CD4-positive, alpha-beta T cell (primary cell): Measurements from ENCODE around the gene DBH. TPM values are rescaled to one million over a fixed set of nuclear protein-coding genes. Genes with fewer than 3 reads are reported as not detected.

Source experiments
- ATAC-seq: fragments of 200-7000 bp; cut with Tn5 transposase; one replicate; pipeline ENCODE4 v1.10.0; 2022; ENCODE audit warnings: mild to moderate bottlenecking; ENCODE audit not compliant: poor library complexity
- CTCF ChIA-PET: fragments of 350-600 bp; sonication (Branson Sonifier 250); formaldehyde crosslinking; loops from one replicate; lab custom pipeline; 2021; ENCODE audit warnings: antibody characterized with exemption, inconsistent platforms; lab: Charles Lee
- POLR2A ChIA-PET: fragments of 350-600 bp; sonication (Branson Sonifier 250); formaldehyde crosslinking; loops from one replicate; lab custom pipeline; 2021; ENCODE audit warnings: antibody characterized with exemption, inconsistent platforms; lab: Charles Lee
- DNase-seq, 14 experiments: peaks; one replicate each; pipeline ENCODE4 v3.0.0-alpha.2; 2013 to 2020; ENCODE audit warnings: mixed read lengths in 2 of 14
- H3K27ac ChIP-seq, 2 donors: one replicate each; pipeline versions ENCODE4 v1.5.1 to v1.7.0; 2013; ENCODE audit warnings: low read length in 2 of 2, low read depth in 1 of 2, mild to moderate bottlenecking in 1 of 2
- H3K27me3 ChIP-seq, 2 experiments: 1 replicate in 1 of 2; 2 replicates in 1 of 2; pipeline versions ENCODE4 v1.6.1 to v1.7.0; 2013; ENCODE audit warnings: low read length in 2 of 2, control low read depth in 1 of 2, mild to moderate bottlenecking in 1 of 2, moderate library complexity in 1 of 2; ENCODE audit not compliant: insufficient read depth in 2 of 2, control insufficient read depth in 1 of 2
- H3K36me3 ChIP-seq: one replicate; pipeline ENCODE4 v1.6.1; 2013; ENCODE audit warnings: low read length, control low read depth; ENCODE audit not compliant: insufficient read depth
- H3K4me1 ChIP-seq: one replicate; pipeline ENCODE4 v1.6.1; 2013; ENCODE audit warnings: low read length, control low read depth; ENCODE audit not compliant: insufficient read depth
- H3K4me3 ChIP-seq: one replicate; pipeline ENCODE4 v1.5.1; 2013; ENCODE audit warnings: mild to moderate bottlenecking, low read length, moderate library complexity
- H3K9me3 ChIP-seq, 2 experiments: 1 replicate in 1 of 2; 2 replicates in 1 of 2; pipeline versions ENCODE4 v1.6.1 to v1.7.0; 2013; ENCODE audit warnings: low read length in 2 of 2, mild to moderate bottlenecking in 2 of 2, control low read depth in 1 of 2, moderate library complexity in 1 of 2; ENCODE audit not compliant: control insufficient read depth in 1 of 2, insufficient read depth in 1 of 2
- H3K27ac Mint-ChIP-seq: one replicate; pipeline ENCODE4 v1.8.0; 2020; ENCODE audit warnings: mixed read lengths
- H3K27me3 Mint-ChIP-seq: one replicate; pipeline ENCODE4 v1.8.0; 2021; ENCODE audit warnings: mixed read lengths
- H3K36me3 Mint-ChIP-seq: one replicate; pipeline ENCODE4 v1.8.0; 2021; ENCODE audit warnings: low read depth, mixed read lengths
- H3K4me1 Mint-ChIP-seq: one replicate; pipeline ENCODE4 v1.8.0; 2021; ENCODE audit warnings: low read depth, mixed read lengths
- H3K4me3 Mint-ChIP-seq: one replicate; pipeline ENCODE4 v1.8.0; 2020; ENCODE audit warnings: mild to moderate bottlenecking, mixed read lengths
- H3K9me3 Mint-ChIP-seq: one replicate; pipeline ENCODE4 v1.8.0; 2020; ENCODE audit warnings: mixed read lengths
- intact Hi-C, 2 experiments: fragments of 100-400 bp; cut with DNase I in 1 of 2; cut with micrococcal nuclease in 1 of 2; formaldehyde crosslinking; loops; one replicate each; pipeline versions ENCODE4 v1.15.1 to v1.9.0; 2023 to 2025; cut with DNase I, micrococcal nuclease
- total RNA-seq, 174 experiments: library from RNA in 2 of 174; stranded (reverse) in 2 of 174; gene quantifications; one replicate each; pipeline ENCODE4 v1.2.3 and lab custom pipeline; 2021 to 2026
- TF ChIP-seq, protein P1 (sequence below): fragments of 200-600 bp; IDR thresholded peaks from one replicate; pipeline ENCODE4 v1.8.0; 2022; ENCODE audit warnings: antibody characterized with exemption, mild to moderate bottlenecking

DBH gene
- total RNA-seq, 2 experiments from 2014 or later = 1.7 to 1.8 TPM

DNA sequence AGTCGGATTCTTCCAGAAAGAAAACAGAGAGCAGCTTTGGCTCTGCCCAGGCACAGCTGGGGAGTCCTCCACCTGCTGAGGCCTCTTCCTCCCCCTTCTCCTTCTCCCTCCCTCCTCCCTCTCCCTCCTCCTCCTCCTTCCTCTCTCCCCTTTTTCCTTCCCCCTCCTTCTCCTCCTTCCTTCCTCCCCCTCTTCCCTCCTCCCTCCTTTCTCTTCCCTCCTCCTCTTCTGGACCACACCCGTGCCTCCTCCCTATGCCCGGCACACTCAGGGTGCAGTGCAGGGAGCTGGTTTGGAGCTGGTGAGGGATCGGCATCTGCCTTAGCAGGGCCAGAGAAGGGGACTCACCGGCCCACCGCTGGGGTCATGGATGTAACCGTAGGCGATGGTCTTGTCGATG is 30.2 kb downstream of the DBH start:
- Histone ChIP-seq H3K27me3 (no peaks in the 10 kb centered on the region), H3K9me3 (no peaks in the 10 kb centered on the region), H3K36me3 (peaks cover 10% of the 10 kb centered on the region), H3K4me3 (no peak overlapping the region), H3K4me1 (no peaks in the 10 kb centered on the region), H3K27ac (no peak overlapping the region)
- peaks cover 5% of the 10 kb centered on the region for H3K36me3 Mint-ChIP-seq
- no peak overlapping the region for H3K27ac Mint-ChIP-seq
- ChIA-PET POLR2A (no interaction called here), CTCF (no interaction called here)
- TF ChIP-seq, protein P1, sequence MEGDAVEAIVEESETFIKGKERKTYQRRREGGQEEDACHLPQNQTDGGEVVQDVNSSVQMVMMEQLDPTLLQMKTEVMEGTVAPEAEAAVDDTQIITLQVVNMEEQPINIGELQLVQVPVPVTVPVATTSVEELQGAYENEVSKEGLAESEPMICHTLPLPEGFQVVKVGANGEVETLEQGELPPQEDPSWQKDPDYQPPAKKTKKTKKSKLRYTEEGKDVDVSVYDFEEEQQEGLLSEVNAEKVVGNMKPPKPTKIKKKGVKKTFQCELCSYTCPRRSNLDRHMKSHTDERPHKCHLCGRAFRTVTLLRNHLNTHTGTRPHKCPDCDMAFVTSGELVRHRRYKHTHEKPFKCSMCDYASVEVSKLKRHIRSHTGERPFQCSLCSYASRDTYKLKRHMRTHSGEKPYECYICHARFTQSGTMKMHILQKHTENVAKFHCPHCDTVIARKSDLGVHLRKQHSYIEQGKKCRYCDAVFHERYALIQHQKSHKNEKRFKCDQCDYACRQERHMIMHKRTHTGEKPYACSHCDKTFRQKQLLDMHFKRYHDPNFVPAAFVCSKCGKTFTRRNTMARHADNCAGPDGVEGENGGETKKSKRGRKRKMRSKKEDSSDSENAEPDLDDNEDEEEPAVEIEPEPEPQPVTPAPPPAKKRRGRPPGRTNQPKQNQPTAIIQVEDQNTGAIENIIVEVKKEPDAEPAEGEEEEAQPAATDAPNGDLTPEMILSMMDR = no peak
- no peak overlapping the region for H3K4me3 Mint-ChIP-seq
- no peaks in the 10 kb centered on the region for H3K9me3 Mint-ChIP-seq
- no peaks in the 10 kb centered on the region for H3K27me3 Mint-ChIP-seq
- no peak for ATAC-seq
- no peak for DNase-seq
- intact Hi-C loops = no loop called here
- no peaks in the 10 kb centered on the region for H3K4me1 Mint-ChIP-seq

DNA sequence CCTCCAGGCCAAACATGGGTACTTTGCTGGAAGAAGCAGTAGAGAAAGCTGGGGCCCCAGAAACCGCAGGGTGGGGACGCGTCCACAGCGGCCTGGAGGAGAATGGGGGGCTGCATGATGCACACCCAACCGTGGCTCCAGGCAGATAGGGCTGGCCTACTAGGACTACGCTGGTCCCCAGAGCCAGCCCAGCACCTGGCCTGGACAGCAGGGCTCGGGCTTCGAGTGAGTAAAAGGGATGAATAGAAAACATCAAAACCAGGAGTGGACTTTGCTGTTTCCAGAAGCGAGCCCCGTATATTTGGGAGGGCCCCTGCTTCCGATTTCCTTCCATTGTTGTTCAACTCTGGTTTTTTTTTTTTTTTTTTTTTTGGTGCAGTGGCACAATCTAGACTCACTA is 30.7 kb downstream of the DBH start:
- Mint-ChIP-seq H3K9me3 (no peaks in the 10 kb centered on the region), H3K27me3 (no peaks in the 10 kb centered on the region), H3K36me3 (peaks cover 5% of the 10 kb centered on the region), H3K27ac (peak overlapping the region; percentile 63), H3K4me3 (no peak overlapping the region), H3K4me1 (no peaks in the 10 kb centered on the region)
- no peak for ATAC-seq
- TF ChIP-seq, protein P1 = no peak
- Histone ChIP-seq H3K4me3 (no peak overlapping the region), H3K36me3 (peaks cover 10% of the 10 kb centered on the region), H3K9me3 (no peaks in the 10 kb centered on the region), H3K4me1 (no peaks in the 10 kb centered on the region), H3K27ac (no peak overlapping the region), H3K27me3 (no peaks in the 10 kb centered on the region)
- ChIA-PET POLR2A (no interaction called here), CTCF (no interaction called here)
- DNase-seq = no peak
- intact Hi-C loops = no loop called here

DNA sequence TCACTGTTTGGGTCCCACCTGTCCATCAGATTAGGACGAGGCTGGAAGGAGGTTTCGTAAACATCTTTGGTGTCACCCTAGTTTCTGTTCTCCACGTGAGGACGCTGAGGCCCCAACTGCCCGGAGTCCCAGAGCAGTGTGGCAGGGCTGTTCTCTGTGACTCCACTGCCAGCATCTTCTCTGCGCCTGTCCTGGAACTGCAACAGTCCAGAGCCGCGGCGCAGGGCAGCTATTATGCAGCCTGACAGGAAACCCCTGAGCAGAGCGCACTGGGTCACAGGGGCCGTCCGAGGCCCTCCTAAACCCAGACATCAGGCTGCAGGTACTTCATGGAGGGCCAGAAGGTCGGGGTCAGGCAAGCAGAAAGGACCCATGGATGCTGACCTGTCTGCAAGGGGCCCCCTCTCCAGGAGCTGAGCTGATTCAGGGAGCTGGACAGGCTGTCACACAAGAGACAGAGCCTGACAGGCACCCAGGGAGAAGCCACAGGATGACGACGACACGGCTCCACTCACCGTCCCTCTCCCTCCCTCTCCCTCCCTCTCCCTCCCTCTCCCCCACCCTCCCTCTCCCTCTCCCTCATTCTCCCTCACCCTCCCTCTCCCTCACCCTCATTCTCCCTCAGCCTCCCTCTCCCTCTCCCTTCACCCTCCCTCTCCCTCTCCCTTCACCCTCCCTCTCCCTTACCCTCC is 31.7 kb downstream of the DBH start:
- Histone ChIP-seq H3K27ac (no peak overlapping the region), H3K9me3 (no peaks in the 10 kb centered on the region), H3K4me1 (peaks cover 7% of the 10 kb centered on the region), H3K4me3 (no peak overlapping the region), H3K36me3 (peaks cover 10% of the 10 kb centered on the region), H3K27me3 (no peaks in the 10 kb centered on the region)
- no peaks in the 10 kb centered on the region for H3K9me3 Mint-ChIP-seq
- H3K27me3 Mint-ChIP-seq = no peaks in the 10 kb centered on the region
- CTCF ChIA-PET = no interaction called here
- intact Hi-C loops = no loop called here
- peaks cover 5% of the 10 kb centered on the region for H3K36me3 Mint-ChIP-seq
- DNase-seq (no peak), ATAC-seq (no peak)
- H3K4me1 Mint-ChIP-seq = no peaks in the 10 kb centered on the region
- POLR2A ChIA-PET = no interaction called here
- TF ChIP-seq, protein P1 = no peak
- no peak overlapping the region for H3K4me3 Mint-ChIP-seq
- H3K27ac Mint-ChIP-seq = peak overlapping the region; percentile 63
